Stimulated activated memory B cell treated with anti-CD40 and anti-IgM and Interleukin-4, amounts not matched to agents 10 μg/mL and 1 μg/mL and 100 μg/mL, for 72 hours (primary cell): ENCODE measurements around the gene TTI1.
A peak's percentile ranks its signal among the peaks of the same experiment; 100 is the strongest.

Source experiments
- ATAC-seq: fragments of 150-1000 bp; cut with Tn5 transposase; 2 replicates; pipeline ENCODE4 v1.10.0; 2021
- H3K27ac Mint-ChIP-seq: one replicate; pipeline ENCODE4 v1.8.0; 2022; ENCODE audit warnings: mild to moderate bottlenecking, mixed read lengths
- H3K27me3 Mint-ChIP-seq: one replicate; pipeline ENCODE4 v1.8.0; 2022; ENCODE audit warnings: mixed read lengths
- H3K36me3 Mint-ChIP-seq: one replicate; pipeline ENCODE4 v1.8.0; 2022; ENCODE audit warnings: mixed read lengths
- H3K4me1 Mint-ChIP-seq: one replicate; pipeline ENCODE4 v1.8.0; 2022; ENCODE audit warnings: mixed read lengths
- H3K4me3 Mint-ChIP-seq: one replicate; pipeline ENCODE4 v1.8.0; 2022; ENCODE audit warnings: mild to moderate bottlenecking, moderate library complexity, mixed read lengths
- H3K9me3 Mint-ChIP-seq: one replicate; pipeline ENCODE4 v1.8.0; 2022; ENCODE audit warnings: mixed read lengths

The TTI1 gene

DNA sequence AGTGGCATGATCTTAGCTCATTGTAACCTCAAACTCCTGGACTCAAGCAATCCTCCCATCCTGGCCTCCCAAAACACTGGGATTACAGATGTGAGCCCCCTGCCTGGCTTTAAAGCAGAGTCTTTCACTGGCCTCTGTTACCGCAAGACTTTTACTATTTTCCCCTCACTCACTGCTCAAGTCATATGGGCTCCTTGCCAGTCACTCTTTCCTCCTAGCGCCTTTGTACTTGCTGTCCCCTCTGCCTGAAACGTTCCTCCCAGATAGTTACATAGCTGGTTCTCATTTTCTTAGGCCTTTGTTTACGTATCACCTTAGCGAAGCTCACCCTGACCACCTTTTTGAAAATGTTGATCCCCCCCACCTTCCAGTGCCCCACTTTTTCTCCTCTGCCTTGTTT, 29.6 kb upstream of the TTI1 start:
- ATAC-seq: no peak
- Mint-ChIP-seq H3K36me3 (peaks cover 19% of the 10 kb centered on the region), H3K4me3 (no peak overlapping the region), H3K27ac (no peak overlapping the region), H3K9me3 (no peaks in the 10 kb centered on the region), H3K4me1 (peaks cover 7% of the 10 kb centered on the region), H3K27me3 (no peaks in the 10 kb centered on the region)

DNA sequence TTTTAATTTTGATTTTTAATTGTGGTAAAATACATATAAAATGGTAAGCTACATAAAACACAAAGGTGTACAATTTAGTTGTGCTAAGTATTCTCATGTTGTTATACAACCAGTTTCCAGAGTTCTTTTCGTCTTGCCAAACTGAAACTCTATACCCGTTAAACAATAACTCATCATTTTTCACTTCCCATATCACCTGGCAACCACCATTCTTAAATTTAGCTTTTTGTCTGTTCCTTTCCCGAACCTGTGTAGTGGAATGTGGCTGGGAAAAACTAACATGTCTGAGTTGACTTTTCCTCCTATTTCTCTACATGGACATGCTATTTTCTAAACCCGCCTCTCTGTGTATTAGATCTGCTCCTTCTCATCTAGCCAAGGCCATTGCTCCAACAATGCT, 27.9 kb upstream of the TTI1 start:
- H3K27me3 Mint-ChIP-seq: no peaks in the 10 kb centered on the region

DNA sequence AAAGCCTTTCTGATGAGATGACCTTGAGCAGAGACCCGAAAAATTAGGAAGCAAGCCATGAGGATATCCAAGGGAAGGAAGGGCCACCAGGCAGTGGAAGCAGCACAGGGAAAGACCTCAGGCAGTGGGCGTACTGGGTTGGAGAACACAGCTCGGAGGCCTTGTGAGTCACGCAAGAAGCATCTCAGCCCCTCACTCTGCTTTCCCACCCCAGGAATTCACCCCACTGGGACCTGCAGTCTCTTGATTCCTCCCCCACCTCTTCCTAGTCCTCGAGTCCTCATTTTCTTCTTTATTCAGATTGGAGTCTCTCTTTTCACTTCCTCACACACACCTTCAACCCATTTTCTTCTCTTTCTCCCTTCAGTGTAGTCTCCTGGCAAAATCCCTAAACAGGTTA, 27.3 kb upstream of the TTI1 start:
- no peaks in the 10 kb centered on the region for H3K27me3 Mint-ChIP-seq
- peaks cover 5% of the 10 kb centered on the region for H3K36me3 Mint-ChIP-seq
- no peak overlapping the region for H3K27ac Mint-ChIP-seq
- no peak overlapping the region for H3K4me3 Mint-ChIP-seq
- H3K9me3 Mint-ChIP-seq: no peaks in the 10 kb centered on the region
- ATAC-seq: no peak
- H3K4me1 Mint-ChIP-seq: peaks cover 9% of the 10 kb centered on the region

More for the DNA sequence above, 27.9 kb upstream of the TTI1 start:
- Mint-ChIP-seq H3K4me3 (no peak overlapping the region), H3K4me1 (peaks cover 13% of the 10 kb centered on the region), H3K9me3 (no peaks in the 10 kb centered on the region), H3K27ac (no peak overlapping the region), H3K36me3 (peaks cover 5% of the 10 kb centered on the region)
- no peak for ATAC-seq

DNA sequence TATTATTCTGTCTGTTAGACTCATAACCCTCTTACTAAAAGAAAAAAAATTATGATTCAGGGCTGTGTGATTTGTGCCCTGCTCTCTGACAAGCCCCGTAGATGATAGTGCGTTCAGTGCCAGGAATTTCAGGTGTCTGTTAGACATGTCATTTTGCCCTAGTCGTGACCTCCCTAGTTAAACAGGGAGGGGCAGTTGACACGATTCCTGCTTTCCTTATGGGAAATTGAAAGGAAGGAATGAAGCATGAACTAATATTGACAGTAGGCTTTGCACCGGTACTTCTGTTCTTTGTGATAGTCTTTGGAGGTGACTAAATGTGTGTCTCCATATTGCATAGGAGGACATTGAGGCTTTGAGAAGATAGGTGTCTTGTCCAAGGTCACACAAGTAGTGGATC, 26.6 kb upstream of the TTI1 start:
- H3K27ac Mint-ChIP-seq: no peak overlapping the region
- no peaks in the 10 kb centered on the region for H3K9me3 Mint-ChIP-seq
- ATAC-seq: no peak
- H3K36me3 Mint-ChIP-seq: peaks cover 9% of the 10 kb centered on the region
- no peaks in the 10 kb centered on the region for H3K27me3 Mint-ChIP-seq
- no peak overlapping the region for H3K4me3 Mint-ChIP-seq
- H3K4me1 Mint-ChIP-seq: peaks cover 14% of the 10 kb centered on the region

DNA sequence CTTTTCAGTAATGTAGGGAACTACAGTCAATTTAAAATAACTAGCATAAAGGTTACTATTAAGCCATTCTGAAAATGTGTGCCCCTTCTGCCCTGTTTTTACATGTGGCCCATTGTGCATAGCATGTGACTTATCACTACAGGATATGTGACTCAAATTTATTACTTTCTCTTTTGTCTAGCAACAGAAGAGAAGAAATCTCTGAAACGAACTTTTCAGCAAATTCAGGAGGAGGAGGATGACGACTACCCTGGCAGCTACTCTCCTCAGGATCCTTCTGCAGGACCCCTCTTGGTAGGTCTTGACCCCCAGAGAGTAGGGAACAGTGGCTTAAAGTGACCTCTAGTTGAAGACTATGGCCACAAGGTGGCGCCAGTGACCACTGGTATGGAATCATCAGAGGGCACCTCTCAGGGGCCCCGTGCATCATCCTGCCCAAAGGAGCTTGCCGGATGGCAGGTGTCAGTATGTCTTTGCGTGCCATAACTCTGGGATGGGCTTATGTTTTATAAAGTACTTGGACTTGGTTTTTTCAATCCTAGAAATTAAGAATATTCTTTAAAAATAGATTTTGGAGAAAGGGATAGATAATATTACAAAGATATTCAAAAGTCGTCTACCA, 24.2 kb upstream of the TTI1 start:
- ATAC-seq: peak; percentile 85
- H3K36me3 Mint-ChIP-seq: peaks cover 9% of the 10 kb centered on the region
- H3K9me3 Mint-ChIP-seq: no peaks in the 10 kb centered on the region
- peaks cover 14% of the 10 kb centered on the region for H3K4me1 Mint-ChIP-seq
- H3K27ac Mint-ChIP-seq: peak overlapping the region; percentile 58
- H3K4me3 Mint-ChIP-seq: no peak overlapping the region
- H3K27me3 Mint-ChIP-seq: no peaks in the 10 kb centered on the region

DNA sequence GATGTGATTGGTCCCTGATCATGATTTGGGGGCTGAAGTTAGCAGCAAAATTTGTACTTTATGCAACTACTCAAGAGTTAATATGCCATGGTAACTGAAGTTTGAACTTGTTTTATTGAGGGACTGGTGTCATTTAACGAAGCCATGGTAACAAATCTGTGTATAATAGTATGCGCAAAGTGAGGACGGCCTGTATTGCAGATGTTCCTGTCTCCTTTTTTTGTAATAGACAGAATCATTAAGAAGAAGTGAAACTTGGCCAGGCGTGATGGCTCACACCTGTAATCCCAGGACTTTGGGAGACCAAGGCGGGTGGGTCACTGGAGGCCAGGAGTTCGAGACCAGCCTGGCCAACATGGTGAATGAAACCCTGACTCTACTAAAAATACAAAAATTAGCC, 22.6 kb upstream of the TTI1 start:
- Mint-ChIP-seq H3K4me1 (peaks cover 14% of the 10 kb centered on the region), H3K27me3 (no peaks in the 10 kb centered on the region), H3K27ac (peak overlapping the region; percentile 23), H3K36me3 (peaks cover 9% of the 10 kb centered on the region), H3K9me3 (no peaks in the 10 kb centered on the region), H3K4me3 (no peak overlapping the region)
- no peak for ATAC-seq

DNA sequence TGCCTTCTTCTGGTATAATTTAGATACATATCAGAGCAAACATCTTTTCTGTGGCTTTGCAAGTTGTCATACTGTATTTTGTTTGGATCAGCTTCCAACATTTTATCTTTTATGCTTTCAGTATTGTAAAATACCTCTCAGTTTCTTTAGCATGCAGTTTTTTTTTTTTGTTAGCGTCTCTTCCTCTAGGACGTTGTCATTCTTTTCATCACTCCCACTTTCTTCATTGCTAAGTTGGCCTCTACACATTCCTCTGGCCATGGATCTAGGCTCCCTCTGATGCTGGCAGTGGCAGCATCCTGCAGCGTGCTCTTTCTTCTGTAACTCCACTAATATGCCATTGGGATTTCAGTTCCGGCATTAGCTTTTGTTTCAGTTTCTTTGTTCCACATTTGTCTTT, 22.0 kb upstream of the TTI1 start:
- Mint-ChIP-seq H3K4me1 (peaks cover 18% of the 10 kb centered on the region), H3K36me3 (peaks cover 14% of the 10 kb centered on the region), H3K9me3 (no peaks in the 10 kb centered on the region), H3K4me3 (no peak overlapping the region), H3K27ac (peak overlapping the region; percentile 23), H3K27me3 (no peaks in the 10 kb centered on the region)
- no peak for ATAC-seq

DNA sequence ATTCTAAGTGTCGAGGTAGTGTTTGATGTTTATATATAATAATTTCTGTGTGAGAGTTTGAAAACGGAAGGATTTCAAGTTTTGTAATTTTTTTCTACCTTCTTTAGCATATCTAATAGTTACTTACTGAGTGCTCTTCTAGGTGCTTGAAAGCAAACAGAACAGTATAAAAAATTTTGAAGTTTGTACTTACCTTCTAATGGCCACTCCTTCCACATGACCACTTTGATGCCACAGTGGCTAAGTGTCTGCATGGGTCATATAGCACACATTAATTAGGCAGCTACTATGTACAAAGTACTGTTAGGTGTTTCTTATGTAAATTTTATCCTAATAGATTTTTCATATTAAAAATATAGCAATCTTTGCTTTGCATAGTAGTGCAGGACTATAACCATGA, 21.4 kb upstream of the TTI1 start:
- Mint-ChIP-seq H3K4me1 (peaks cover 24% of the 10 kb centered on the region), H3K27ac (no peak overlapping the region), H3K27me3 (no peaks in the 10 kb centered on the region), H3K4me3 (no peak overlapping the region), H3K9me3 (no peaks in the 10 kb centered on the region), H3K36me3 (peaks cover 20% of the 10 kb centered on the region)
- ATAC-seq: no peak

DNA sequence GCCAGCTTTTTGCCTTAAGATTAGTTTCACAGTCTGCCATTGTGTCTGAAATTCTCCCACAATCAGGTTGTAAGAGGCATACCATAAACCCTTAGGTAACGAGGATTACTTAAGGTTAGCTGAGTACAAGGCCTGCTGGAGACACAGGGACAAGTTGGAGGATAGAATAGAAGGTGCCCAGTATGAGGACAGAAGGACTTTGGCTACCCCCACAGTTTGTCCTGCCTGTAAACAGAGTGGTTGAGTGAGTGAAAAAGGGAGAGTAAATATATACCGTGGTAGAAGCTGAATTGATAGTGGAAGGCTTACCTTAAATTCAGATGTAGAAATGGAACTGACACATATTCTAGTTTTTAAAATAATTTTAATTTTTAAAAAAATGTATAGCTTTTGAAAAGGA, 19.6 kb upstream of the TTI1 start:
- H3K36me3 Mint-ChIP-seq: peaks cover 22% of the 10 kb centered on the region
- H3K4me1 Mint-ChIP-seq: peaks cover 25% of the 10 kb centered on the region
- H3K4me3 Mint-ChIP-seq: no peak overlapping the region
- no peak for ATAC-seq
- no peaks in the 10 kb centered on the region for H3K27me3 Mint-ChIP-seq
- H3K27ac Mint-ChIP-seq: no peak overlapping the region
- H3K9me3 Mint-ChIP-seq: no peaks in the 10 kb centered on the region

DNA sequence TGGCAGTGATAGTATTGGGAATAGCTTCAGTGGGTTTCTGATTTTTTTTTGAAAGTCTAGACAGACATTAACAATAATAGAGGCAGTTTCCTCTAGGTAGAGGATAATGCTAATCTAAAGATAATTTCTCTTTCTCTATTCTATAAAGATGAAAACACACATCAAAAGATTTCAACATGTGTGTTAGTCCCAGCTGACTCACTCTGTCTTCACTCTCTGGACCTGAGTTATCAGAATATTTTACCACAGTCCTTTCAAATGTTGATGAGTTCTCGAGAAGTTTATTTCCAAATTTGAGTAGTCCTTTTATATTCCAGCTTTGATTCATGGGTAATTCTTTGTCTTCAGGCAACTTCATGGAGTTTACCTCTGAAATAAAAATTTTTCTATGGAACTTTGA, 17.4 kb upstream of the TTI1 start:
- Mint-ChIP-seq H3K9me3 (no peaks in the 10 kb centered on the region), H3K36me3 (peaks cover 29% of the 10 kb centered on the region), H3K27me3 (no peaks in the 10 kb centered on the region), H3K4me3 (no peak overlapping the region), H3K4me1 (peaks cover 31% of the 10 kb centered on the region), H3K27ac (no peak overlapping the region)
- no peak for ATAC-seq

DNA sequence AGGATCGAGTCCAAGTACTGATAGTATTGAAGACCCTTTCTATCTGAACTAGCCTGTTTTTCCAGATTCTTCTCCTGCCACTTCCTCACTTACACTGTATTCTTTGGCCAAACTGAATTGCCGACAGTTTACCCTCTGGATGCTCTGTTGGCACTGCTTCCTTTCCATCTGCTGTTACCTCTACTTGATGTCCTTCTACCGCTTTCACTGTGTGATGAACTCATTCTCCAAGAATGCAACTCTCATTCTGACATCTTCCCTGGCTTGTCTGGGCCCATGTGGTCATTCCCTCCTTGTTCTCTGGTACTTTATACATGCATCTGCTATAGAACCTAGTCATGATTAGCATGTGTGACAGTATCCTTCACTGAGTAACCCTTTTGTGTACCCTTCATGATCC, 16.5 kb upstream of the TTI1 start:
- H3K27ac Mint-ChIP-seq: no peak overlapping the region
- H3K36me3 Mint-ChIP-seq: peaks cover 24% of the 10 kb centered on the region

DNA sequence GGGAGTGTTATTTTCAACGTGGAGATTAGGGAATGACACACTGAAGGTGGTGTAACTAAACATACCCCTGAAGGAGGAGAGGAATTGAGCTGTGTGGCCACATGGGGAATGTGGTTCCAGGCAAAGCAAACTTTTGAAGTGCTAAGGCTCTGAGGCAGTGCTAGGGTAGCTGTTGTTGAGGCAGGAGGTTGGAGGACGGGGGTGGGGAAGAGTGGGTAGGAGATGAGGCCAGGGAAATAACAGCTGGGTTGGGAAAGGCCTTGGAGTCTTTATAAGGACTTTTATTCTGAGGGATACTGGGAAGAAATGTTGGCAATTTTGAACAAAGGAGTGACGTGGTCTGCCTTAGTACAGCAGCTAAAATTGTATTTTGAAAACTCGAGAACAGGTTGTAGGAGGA, 13.3 kb upstream of the TTI1 start:
- H3K27ac Mint-ChIP-seq: no peak overlapping the region
- peaks cover 40% of the 10 kb centered on the region for H3K36me3 Mint-ChIP-seq
- no peak for ATAC-seq
- peaks cover 24% of the 10 kb centered on the region for H3K4me1 Mint-ChIP-seq
- H3K9me3 Mint-ChIP-seq: no peaks in the 10 kb centered on the region
- H3K27me3 Mint-ChIP-seq: no peaks in the 10 kb centered on the region
- H3K4me3 Mint-ChIP-seq: no peak overlapping the region

More for the DNA sequence above, 16.5 kb upstream of the TTI1 start:
- H3K9me3 Mint-ChIP-seq: no peaks in the 10 kb centered on the region
- no peak overlapping the region for H3K4me3 Mint-ChIP-seq
- no peaks in the 10 kb centered on the region for H3K27me3 Mint-ChIP-seq
- no peak for ATAC-seq
- peaks cover 24% of the 10 kb centered on the region for H3K4me1 Mint-ChIP-seq

DNA sequence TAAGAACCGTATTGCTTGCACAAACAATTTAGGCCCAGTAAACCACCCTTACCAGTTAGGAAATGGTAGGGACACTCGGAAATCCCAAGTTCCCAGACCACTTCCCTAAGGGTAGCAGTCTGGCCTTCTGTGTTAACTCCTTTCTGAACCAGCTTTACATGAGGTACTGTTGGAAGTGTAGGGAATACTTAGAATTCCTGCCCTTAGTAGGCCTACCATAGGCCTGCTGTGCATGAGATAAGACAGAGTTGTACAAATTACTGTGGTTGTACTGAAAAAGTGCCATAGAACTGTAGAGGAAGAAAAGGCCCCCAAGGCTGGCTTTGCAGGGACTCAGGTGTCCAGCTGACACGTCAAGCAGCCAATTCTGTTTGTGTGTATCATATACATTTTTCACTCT, 11.4 kb upstream of the TTI1 start:
- peaks cover 19% of the 10 kb centered on the region for H3K4me1 Mint-ChIP-seq
- ATAC-seq: no peak
- no peaks in the 10 kb centered on the region for H3K27me3 Mint-ChIP-seq
- no peaks in the 10 kb centered on the region for H3K9me3 Mint-ChIP-seq
- H3K36me3 Mint-ChIP-seq: peaks cover 29% of the 10 kb centered on the region
- no peak overlapping the region for H3K4me3 Mint-ChIP-seq
- H3K27ac Mint-ChIP-seq: no peak overlapping the region

DNA sequence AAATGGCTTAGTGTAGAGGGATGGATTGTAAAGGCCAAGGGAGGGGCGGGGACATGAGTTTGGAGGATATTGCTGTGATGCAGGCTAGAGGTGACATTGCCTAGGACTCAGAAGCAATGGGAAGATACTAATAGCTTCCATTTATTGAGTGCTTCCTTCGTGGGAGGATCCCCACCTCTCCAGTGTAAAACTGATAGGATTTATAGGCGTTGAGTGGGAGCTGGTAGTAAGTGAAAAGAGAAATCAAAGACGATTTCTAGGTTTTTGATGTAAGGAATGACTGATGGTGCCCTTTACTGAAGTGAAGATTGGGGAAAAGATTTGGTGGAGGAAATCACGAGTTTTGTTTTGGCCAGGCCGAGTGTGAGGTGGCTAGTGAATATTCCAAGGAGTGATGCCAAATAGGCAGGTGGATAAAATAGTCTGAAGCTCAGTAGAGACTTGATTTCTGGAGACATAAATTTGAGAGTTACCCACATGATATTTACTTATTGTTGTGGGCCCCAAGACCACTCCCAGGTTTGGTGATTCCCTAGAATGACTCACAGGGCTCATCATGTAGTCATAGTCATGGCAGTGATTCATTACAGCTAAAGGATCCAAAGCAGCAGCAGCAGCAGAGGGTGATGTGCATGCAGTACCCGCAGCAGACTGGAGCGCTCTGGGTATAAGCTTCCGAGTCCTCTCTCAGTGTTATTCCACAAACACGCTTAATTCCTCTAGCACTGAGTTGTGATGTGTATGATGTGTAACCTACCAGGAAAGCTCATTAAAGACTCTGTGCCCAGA, 10.4 kb upstream of the TTI1 start:
- Mint-ChIP-seq H3K9me3 (no peaks in the 10 kb centered on the region), H3K27me3 (no peaks in the 10 kb centered on the region), H3K4me3 (no peak overlapping the region), H3K4me1 (peaks cover 18% of the 10 kb centered on the region), H3K27ac (no peak overlapping the region), H3K36me3 (peaks cover 28% of the 10 kb centered on the region)
- no peak for ATAC-seq

DNA sequence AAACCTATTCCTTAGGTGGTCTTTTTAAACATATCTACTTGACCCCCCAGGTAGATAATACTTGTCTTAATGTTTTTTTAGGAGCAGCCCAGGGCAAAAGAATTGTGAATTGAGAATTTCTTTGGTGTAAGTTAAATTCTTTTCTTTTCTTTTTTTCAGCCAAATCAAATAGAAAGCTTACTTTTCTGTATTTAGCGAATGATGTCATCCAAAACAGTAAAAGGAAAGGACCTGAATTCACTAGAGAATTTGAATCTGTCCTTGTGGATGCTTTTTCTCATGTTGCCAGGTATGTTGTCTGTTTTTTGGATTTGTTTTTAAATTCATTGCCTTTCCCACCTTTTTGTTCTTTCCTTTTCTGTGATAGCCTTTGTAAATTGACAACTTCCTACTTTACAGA, 7.0 kb upstream of the TTI1 start:
- Mint-ChIP-seq H3K4me3 (no peak overlapping the region), H3K9me3 (no peaks in the 10 kb centered on the region), H3K36me3 (peaks cover 21% of the 10 kb centered on the region), H3K27ac (no peak overlapping the region), H3K27me3 (no peaks in the 10 kb centered on the region), H3K4me1 (peaks cover 17% of the 10 kb centered on the region)
- no peak for ATAC-seq

DNA sequence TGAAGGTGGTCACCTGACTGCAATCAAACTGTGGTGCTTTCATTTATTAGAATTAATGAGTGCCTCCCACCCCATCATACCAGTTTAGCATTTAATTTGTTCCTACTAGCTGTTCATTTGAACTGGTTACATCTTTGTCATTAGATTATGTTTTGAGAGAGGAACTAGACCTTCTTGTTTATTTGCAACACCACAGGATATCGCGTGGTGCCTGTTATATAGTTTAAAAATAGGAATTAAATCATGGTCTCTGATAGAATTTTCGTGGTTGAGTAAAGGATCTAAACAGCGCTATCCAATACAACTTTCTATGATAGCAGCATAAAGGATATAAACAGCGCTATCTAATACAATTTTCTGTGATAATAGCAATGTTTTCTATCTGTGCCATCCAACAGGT, 3.1 kb upstream of the TTI1 start:
- H3K36me3 Mint-ChIP-seq: peaks cover 5% of the 10 kb centered on the region
- no peaks in the 10 kb centered on the region for H3K27me3 Mint-ChIP-seq
- H3K27ac Mint-ChIP-seq: no peak overlapping the region
- H3K4me3 Mint-ChIP-seq: no peak overlapping the region
- no peaks in the 10 kb centered on the region for H3K9me3 Mint-ChIP-seq
- peaks cover 38% of the 10 kb centered on the region for H3K4me1 Mint-ChIP-seq
- no peak for ATAC-seq
